NCI-H187 (cell line): Measurements from ENCODE around the gene XCL1.

Experiments
- DNase-seq, 2 experiments: peaks; one replicate each; lab custom pipeline; 2025; lab: John Stamatoyannopoulos, UW

The XCL1 gene

GRCh38 chr1:168605443-168605842 is 29.0 kb downstream of the XCL1 start:
- no peak for DNase-seq

DNA sequence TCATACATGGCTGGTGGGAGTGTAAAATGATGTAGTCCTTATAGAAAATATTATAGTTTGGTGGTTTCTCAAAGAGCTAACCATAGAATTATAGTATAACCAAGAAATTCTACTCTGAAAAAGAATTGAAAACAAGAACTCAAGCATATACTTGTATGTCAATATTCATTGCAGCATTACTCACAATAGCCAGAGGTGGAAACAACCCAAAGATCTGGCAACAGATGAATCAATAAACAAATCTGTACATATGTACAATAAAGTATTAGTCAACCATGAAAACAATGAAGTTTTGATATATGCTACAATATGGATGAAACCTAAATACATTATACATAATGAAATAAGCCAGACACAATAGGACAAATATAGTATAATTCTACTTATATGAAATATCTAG is 29.7 kb downstream of the XCL1 start:
- no peak for DNase-seq

DNA sequence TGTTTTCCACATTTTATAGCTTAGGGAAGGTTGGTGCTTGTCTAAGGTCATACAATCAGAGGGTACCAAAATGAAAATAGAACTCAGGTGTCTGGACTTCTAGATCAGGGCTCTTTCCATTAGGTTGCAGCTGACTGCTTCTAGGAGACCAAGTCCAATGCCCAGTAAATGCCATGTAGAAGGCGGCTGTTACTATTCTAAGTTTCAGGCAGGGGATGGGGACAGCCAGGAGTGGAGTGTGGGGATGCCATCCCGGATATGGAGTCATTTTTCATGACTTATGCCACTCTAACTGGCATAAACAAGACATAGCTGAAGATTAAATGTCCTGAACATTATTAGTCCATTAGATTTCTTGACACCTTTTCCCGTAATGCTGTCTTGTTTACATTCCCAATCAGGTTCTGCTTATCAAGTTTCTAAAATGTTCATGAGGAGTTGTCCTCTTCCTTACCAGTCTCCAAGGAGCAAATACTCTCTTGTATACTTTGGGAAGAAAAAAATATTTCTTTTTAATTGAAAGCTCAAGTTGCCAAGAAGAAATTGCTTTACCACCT is 31.5 kb downstream of the XCL1 start:
- no peak for DNase-seq

GRCh38 chr1:168608796-168609715 is 32.7 kb downstream of the XCL1 start:
- DNase-seq, result no peak

- no peak for DNase-seq
These were observed 33.5 kb downstream of the XCL1 start for GRCh38 chr1:168609741-168610510.

DNA sequence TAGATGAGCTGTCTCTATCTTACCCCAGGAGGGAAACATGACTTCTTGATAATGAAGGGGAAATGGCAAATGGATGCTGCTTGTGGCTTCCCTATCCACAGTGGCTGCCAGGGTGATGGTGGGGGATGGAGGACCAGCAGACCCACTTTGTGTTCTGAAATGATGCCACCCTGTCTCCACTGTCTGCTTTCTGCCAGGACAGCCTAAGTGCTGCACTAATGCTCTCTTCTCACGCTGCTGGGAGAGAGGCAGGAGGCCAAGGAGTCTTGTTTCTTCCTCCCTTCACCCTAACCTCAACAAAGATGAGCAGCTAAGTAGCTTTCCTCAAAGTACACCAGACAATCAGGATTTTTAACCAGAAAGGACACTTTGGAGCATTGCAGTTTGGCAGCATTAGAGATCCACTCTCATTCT is 36.6 kb downstream of the XCL1 start:
- peak in 1 of 2 experiments; percentile 72 for DNase-seq

GRCh38 chr1:168613691-168614231 is 37.4 kb downstream of the XCL1 start:
- DNase-seq, result peak; percentile 87 to 92

DNA sequence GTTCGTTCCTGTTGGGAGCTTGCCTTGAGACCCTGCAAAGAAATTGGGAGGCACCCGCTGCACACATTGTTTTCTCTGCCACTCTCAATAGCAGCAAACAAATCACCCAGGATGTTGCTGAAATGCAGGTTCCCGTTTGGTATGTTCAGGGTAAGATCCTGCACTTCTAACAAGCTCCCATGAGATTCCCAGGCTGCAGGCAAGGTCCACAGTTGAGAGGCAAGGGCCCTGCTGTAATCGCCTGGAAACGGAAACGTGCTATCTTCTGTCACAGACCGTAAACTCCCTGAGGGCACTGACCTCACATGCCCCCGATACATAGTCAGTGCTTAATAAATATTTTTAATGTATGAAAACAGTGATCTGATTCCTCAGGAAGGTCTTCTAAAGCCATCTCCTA is 37.8 kb downstream of the XCL1 start:
- DNase-seq, result peak in 1 of 2 experiments; percentile 56

DNA sequence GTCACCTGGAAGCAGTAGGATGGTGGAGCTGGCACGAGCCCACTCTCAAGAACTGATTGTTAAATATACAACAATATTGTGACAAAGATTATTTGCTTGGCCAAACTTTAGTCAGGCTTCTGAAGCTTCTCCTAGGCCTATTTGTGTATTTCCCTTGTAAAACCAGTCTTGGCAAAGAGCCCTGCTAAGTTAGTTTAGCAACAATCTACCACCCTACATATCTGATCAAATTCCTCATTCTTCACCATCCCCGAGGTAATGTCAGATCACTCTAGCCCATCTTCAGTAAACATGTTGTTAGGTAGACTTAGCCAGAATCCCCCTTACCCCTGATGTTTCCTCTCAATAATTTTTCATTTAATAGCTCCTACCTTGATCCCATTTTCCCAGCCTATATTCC is 39.6 kb downstream of the XCL1 start:
- DNase-seq, result no peak

- DNase-seq, result no peak
These were observed 41.8 kb downstream of the XCL1 start for GRCh38 chr1:168617974-168618750.

DNA sequence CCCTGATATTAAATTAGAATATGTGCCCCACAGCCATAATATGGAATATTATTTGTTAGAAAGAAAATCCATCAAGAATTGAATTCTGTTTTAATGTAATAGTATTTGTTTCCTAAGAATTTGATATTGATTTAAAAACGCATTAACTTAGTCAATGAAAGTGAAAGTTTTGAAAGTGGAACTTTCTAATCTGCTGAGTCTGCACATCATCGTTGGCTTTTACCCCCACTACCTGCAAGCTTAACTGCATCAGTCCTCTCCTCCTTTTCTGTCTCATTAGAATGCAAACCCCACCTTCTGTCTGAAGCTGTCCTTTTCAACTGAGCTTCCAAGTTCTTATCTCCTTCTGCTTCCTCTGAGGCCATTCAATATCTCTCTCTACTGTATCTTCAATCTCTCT is 42.5 kb downstream of the XCL1 start:
- no peak for DNase-seq

GRCh38 chr1:168621356-168621755 is 45.0 kb downstream of the XCL1 start:
- DNase-seq, result no peak

GRCh38 chr1:168623003-168623828 is 46.8 kb downstream of the XCL1 start:
- DNase-seq, result peak; percentile 46 to 50

DNA sequence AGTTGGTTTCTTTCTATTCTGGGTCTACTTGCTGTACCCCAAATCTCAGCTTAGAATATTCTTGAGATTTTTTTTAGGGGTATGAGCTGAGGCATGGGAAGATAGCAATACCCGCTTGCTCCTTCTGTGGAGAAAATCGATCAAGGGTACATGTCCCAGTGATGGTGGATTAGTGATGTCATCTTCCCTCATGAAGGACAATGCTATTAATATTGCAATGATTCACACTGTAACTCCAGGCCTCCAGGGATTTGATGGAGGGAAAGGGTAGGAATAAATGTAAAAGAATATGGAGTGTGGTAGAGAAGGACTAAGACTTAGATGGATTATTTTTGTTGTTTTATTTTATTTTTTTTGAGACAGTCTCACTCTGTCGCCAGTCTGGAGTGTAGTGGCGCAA is 47.4 kb downstream of the XCL1 start:
- DNase-seq, result no peak

GRCh38 chr1:168626326-168626725 is 49.9 kb downstream of the XCL1 start:
- DNase-seq, result no peak

- no peak for DNase-seq
These were observed 51.0 kb downstream of the XCL1 start for GRCh38 chr1:168627370-168627769.

DNA sequence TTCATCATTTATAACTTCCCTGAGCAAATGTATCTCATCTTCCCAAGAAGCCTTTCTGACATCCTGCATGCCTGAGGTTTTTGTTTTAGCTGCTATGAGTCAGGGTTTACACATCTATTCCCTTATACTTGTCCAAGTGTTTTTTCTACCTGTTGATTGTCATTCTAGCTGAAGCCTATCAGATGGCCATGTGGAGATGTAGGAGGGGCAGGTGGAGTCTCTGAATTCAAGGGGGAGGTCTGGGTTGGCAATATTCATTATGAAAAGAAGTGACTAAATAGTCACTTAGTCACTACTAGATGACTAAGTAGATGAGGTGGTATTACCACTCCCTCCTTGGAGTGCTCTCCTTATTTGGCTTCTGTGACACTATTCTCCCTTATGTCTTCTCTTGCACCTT is 52.4 kb downstream of the XCL1 start:
- DNase-seq, result no peak

DNA sequence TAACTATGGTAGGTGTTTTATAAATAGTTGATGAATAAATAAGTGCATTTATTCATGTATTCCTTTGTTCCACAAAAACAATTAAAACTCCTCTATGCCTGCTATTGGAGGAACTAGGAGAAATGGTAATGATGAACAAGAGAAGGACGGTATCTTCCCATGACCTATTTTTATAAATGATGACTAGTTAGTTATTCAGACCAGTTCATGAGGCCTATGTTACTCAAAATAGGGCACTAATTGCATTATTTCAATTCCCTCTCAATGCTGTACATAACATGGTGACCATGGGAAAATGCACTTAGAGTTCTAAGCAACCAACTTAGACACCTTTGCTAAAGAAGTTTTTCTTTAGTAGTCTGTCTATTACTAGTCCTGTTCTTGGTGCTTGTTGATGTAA is 53.1 kb downstream of the XCL1 start:
- DNase-seq, result no peak
